WTC11 (cell line): Measurements from ENCODE around the gene SLC12A2. TPM values are rescaled to one million over a fixed set of nuclear protein-coding genes. Genes with fewer than 3 reads are reported as not detected.

Experiments used
- ATAC-seq: fragments of 200-7000 bp; cut with Tn5 transposase; 2 replicates; pipeline ENCODE4 v1.10.0; 2021; ENCODE audit warnings: mild to moderate bottlenecking, moderate library complexity
- CTCF ChIA-PET: fragments of 300-600 bp; sonication (Branson Sonifier 250); formaldehyde crosslinking; loops from one replicate; lab custom pipeline; 2021; ENCODE audit warnings: antibody characterized with exemption; lab: Charles Lee
- POLR2A ChIA-PET: fragments of 350-600 bp; sonication (Branson Sonifier 250); formaldehyde crosslinking; loops from one replicate; lab custom pipeline; 2021; ENCODE audit warnings: antibody characterized with exemption; lab: Charles Lee
- DNase-seq: peaks from one replicate; pipeline ENCODE4 v3.0.0; 2021; ENCODE audit warnings: low spot score
- H3K27ac Mint-ChIP-seq: 2 replicates; pipeline ENCODE4 v1.8.0; 2021; ENCODE audit warnings: mixed read lengths
- H3K27me3 Mint-ChIP-seq: 2 replicates; pipeline ENCODE4 v1.8.0; 2021; ENCODE audit warnings: low read depth, mild to moderate bottlenecking, moderate library complexity, mixed read lengths
- H3K36me3 Mint-ChIP-seq: 2 replicates; pipeline ENCODE4 v1.8.0; 2021; ENCODE audit warnings: mixed read lengths
- H3K4me1 Mint-ChIP-seq: 2 replicates; pipeline ENCODE4 v1.8.0; 2022; ENCODE audit warnings: mixed read lengths
- H3K4me3 Mint-ChIP-seq: 2 replicates; pipeline ENCODE4 v1.8.0; 2021; ENCODE audit warnings: mild to moderate bottlenecking, moderate library complexity, mixed read lengths
- H3K9me3 Mint-ChIP-seq: 2 replicates; pipeline ENCODE4 v1.8.0; 2021; ENCODE audit warnings: mixed read lengths
- ATF1 ChIP-seq: sonication (generic); formaldehyde crosslinking; IDR thresholded peaks from 2 replicates; pipeline ENCODE4 v1.8.1; 2023; ENCODE audit warnings: mild to moderate bottlenecking, moderate library complexity, missing genetic modification reagents
- ATF6 ChIP-seq: sonication (generic); formaldehyde crosslinking; IDR thresholded peaks from 2 replicates; pipeline ENCODE4 v1.8.1; 2023; ENCODE audit warnings: mild to moderate bottlenecking, missing genetic modification reagents
- CREB1 ChIP-seq: sonication (generic); formaldehyde crosslinking; IDR thresholded peaks from 2 replicates; pipeline ENCODE4 v1.8.0; 2023; ENCODE audit warnings: mild to moderate bottlenecking, missing genetic modification reagents
- CTCF ChIP-seq: fragments of 200-600 bp; IDR thresholded peaks from 2 replicates; pipeline ENCODE4 v1.8.0; 2022; ENCODE audit warnings: antibody characterized with exemption
- ETV6 ChIP-seq: sonication (generic); formaldehyde crosslinking; IDR thresholded peaks from 2 replicates; pipeline ENCODE4 v1.8.1; 2022; ENCODE audit warnings: mild to moderate bottlenecking, missing genetic modification reagents
- GTF2I ChIP-seq: fragments of 250-450 bp; sonication (Bioruptor Pico); conservative IDR thresholded peaks from 2 replicates; pipeline ENCODE4 v1.4.0; 2021; ENCODE audit warnings: mild to moderate bottlenecking
- HMGXB4 ChIP-seq: sonication (generic); formaldehyde crosslinking; IDR thresholded peaks from 2 replicates; pipeline ENCODE4 v1.8.1; 2023; ENCODE audit warnings: mild to moderate bottlenecking, moderate library complexity, missing genetic modification reagents
- JAZF1 ChIP-seq: fragments of 250-450 bp; sonication (Bioruptor Pico); IDR thresholded peaks from 2 replicates; pipeline ENCODE4 v1.9.0; 2021; ENCODE audit warnings: moderate library complexity, mild to moderate bottlenecking, inconsistent platforms
- JUN ChIP-seq: sonication (generic); formaldehyde crosslinking; IDR thresholded peaks from 2 replicates; pipeline ENCODE4 v1.8.0; 2023; ENCODE audit warnings: mild to moderate bottlenecking, missing genetic modification reagents
- MLX ChIP-seq: sonication (generic); formaldehyde crosslinking; IDR thresholded peaks from 2 replicates; pipeline ENCODE4 v1.8.1; 2023; ENCODE audit warnings: mild to moderate bottlenecking, missing genetic modification reagents, moderate library complexity
- NR2C2 ChIP-seq: sonication (generic); formaldehyde crosslinking; IDR thresholded peaks from 2 replicates; pipeline ENCODE4 v1.8.0; 2022; ENCODE audit warnings: mild to moderate bottlenecking, missing genetic modification reagents
- OVOL2 ChIP-seq: fragments of 250-450 bp; sonication (Bioruptor Pico); IDR thresholded peaks from 2 replicates; pipeline ENCODE4 v1.9.0; 2021; ENCODE audit warnings: mild to moderate bottlenecking, borderline replicate concordance
- RELA ChIP-seq: sonication (generic); formaldehyde crosslinking; IDR thresholded peaks from 2 replicates; pipeline ENCODE4 v1.8.1; 2022; ENCODE audit warnings: missing genetic modification reagents, mild to moderate bottlenecking, borderline replicate concordance
- TEAD4 ChIP-seq: sonication (generic); formaldehyde crosslinking; IDR thresholded peaks from 2 replicates; pipeline ENCODE4 v1.8.0; 2022; ENCODE audit warnings: mild to moderate bottlenecking, missing genetic modification reagents
- TP53 ChIP-seq: sonication (generic); formaldehyde crosslinking; IDR thresholded peaks from 2 replicates; pipeline ENCODE4 v1.8.1; 2023; ENCODE audit warnings: mild to moderate bottlenecking, missing genetic modification reagents
- ZBTB43 ChIP-seq: sonication (generic); formaldehyde crosslinking; IDR thresholded peaks from 2 replicates; pipeline ENCODE4 v1.8.1; 2023; ENCODE audit warnings: mild to moderate bottlenecking, missing genetic modification reagents
- ZNF121 ChIP-seq: sonication (generic); formaldehyde crosslinking; IDR thresholded peaks from 2 replicates; pipeline ENCODE4 v1.8.0; 2023; ENCODE audit warnings: missing genetic modification reagents
- ZNF138 ChIP-seq: sonication (generic); formaldehyde crosslinking; conservative IDR thresholded peaks from 2 replicates; pipeline ENCODE4 v1.8.1; 2022; ENCODE audit warnings: mild to moderate bottlenecking, moderate library complexity, missing genetic modification reagents
- ZNF317 ChIP-seq: sonication (generic); formaldehyde crosslinking; IDR thresholded peaks from 2 replicates; pipeline ENCODE4 v1.8.1; 2023; ENCODE audit warnings: low read depth, mild to moderate bottlenecking, moderate library complexity, missing genetic modification reagents, borderline replicate concordance
- ZNF425 ChIP-seq: fragments of 250-450 bp; sonication (Bioruptor Pico); conservative IDR thresholded peaks from 2 replicates; pipeline ENCODE4 v1.9.0; 2021; ENCODE audit warnings: mild to moderate bottlenecking
- ZNF671 ChIP-seq: fragments of 250-450 bp; sonication (Bioruptor Pico); IDR thresholded peaks from 2 replicates; pipeline ENCODE4 v1.8.0; 2021; ENCODE audit warnings: mild to moderate bottlenecking
- total RNA-seq: library from RNA; stranded (reverse); gene quantifications from 3 replicates; pipeline ENCODE4 v1.2.3, GENCODE V29; 2021

The SLC12A2 gene
- total RNA-seq, 1 experiment from 2014 or later = 8.4 TPM

- Mint-ChIP-seq H3K4me1 (peaks cover 10% of the 10 kb centered on the region), H3K27me3 (peaks cover 20% of the 10 kb centered on the region), H3K4me3 (no peak overlapping the region), H3K9me3 (no peaks in the 10 kb centered on the region), H3K36me3 (no peaks in the 10 kb centered on the region), H3K27ac (no peak overlapping the region)
- TF ChIP-seq ZNF121 (CRISPR knock-in tag) (no peak), TP53 (CRISPR knock-in tag) (no peak), ZNF671 (CRISPR knock-in tag) (no peak), CTCF (no peak)
- DNase-seq = no peak
- POLR2A ChIA-PET = no interaction called here
- CTCF ChIA-PET = interaction anchor here (1.5 kb wide), 1 partner anchor 323 kb away, joined by 4 read pairs; no protein-coding TSS in a partner anchor
- ATAC-seq = no peak
These were observed 115.5 kb downstream of the SLC12A2 start for GRCh38 chr5:128199104-128199503.

GRCh38 chr5:128199611-128200010 is 116.0 kb downstream of the SLC12A2 start:
- Mint-ChIP-seq H3K4me1 (peaks cover 10% of the 10 kb centered on the region), H3K27ac (no peak overlapping the region), H3K9me3 (no peaks in the 10 kb centered on the region), H3K4me3 (no peak overlapping the region), H3K27me3 (peaks cover 20% of the 10 kb centered on the region), H3K36me3 (no peaks in the 10 kb centered on the region)
- ChIA-PET POLR2A (no interaction called here), CTCF (interaction anchor here (1.5 kb wide), 1 partner anchor 324 kb away, joined by 4 read pairs; no protein-coding TSS in a partner anchor)
- TF ChIP-seq TEAD4 = no peak
- no peak for TF ChIP-seq HMGXB4 (CRISPR knock-in tag)
- no peak for TF ChIP-seq GTF2I (CRISPR knock-in tag)
- no peak for TF ChIP-seq ZNF425 (CRISPR knock-in tag)
- ATAC-seq (no peak), DNase-seq (no peak)

- Mint-ChIP-seq H3K27me3 (peaks cover 20% of the 10 kb centered on the region), H3K4me3 (peak overlapping the region; percentile 61), H3K36me3 (no peaks in the 10 kb centered on the region), H3K4me1 (peaks cover 10% of the 10 kb centered on the region), H3K27ac (no peak overlapping the region), H3K9me3 (no peaks in the 10 kb centered on the region)
- POLR2A ChIA-PET = no interaction called here
- ATAC-seq (peak; percentile 95), DNase-seq (peak; percentile 91)
- CTCF ChIA-PET = interaction anchor here (0.6 to 1.2 kb wide), 21 partner anchors 9 to 804 kb away, joined by 3 to 18 read pairs (median 4); no protein-coding TSS in a partner anchor
- no peak for TF ChIP-seq CREB1 (CRISPR knock-in tag)
- TF ChIP-seq ATF1 (CRISPR knock-in tag) = no peak
- no peak for TF ChIP-seq NR2C2 (CRISPR knock-in tag)
- no peak for TF ChIP-seq ZNF317 (CRISPR knock-in tag)
- no peak for TF ChIP-seq ZNF138 (CRISPR knock-in tag)
- TF ChIP-seq OVOL2 = no peak
- TF ChIP-seq RELA (CRISPR knock-in tag) = no peak
- no peak for TF ChIP-seq ATF6 (CRISPR knock-in tag)
- TF ChIP-seq MLX (CRISPR knock-in tag) = no peak
- TF ChIP-seq ZBTB43 (CRISPR knock-in tag) = no peak
- TF ChIP-seq JAZF1 (CRISPR knock-in tag) = no peak
- no peak for TF ChIP-seq JUN (CRISPR knock-in tag)
- TF ChIP-seq ETV6 (CRISPR knock-in tag) = no peak
These were observed 117.7 kb downstream of the SLC12A2 start for GRCh38 chr5:128201065-128201926.
